ENCODE data around the gene LSM5.

DNA sequence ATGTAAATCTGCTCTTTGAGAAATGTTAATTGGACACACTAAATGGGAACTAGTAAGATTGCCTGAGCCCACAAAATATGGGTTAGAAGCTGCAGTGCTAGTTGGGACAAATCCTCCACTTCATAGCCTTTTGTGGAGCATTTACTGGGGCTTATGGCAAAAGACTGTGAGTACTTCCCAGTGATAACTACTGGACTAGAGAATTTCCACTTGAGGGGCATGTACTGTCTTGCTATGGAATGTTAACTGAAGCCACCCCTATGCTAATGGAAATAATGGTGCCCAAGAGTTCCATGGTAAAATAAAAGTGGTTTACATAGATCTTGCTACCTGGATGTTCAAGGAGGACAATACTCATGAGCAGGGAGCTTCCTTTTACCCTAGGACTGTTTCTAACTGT, 34.5 kb upstream of the LSM5 start:
- TF ChIP-seq, protein P1, sequence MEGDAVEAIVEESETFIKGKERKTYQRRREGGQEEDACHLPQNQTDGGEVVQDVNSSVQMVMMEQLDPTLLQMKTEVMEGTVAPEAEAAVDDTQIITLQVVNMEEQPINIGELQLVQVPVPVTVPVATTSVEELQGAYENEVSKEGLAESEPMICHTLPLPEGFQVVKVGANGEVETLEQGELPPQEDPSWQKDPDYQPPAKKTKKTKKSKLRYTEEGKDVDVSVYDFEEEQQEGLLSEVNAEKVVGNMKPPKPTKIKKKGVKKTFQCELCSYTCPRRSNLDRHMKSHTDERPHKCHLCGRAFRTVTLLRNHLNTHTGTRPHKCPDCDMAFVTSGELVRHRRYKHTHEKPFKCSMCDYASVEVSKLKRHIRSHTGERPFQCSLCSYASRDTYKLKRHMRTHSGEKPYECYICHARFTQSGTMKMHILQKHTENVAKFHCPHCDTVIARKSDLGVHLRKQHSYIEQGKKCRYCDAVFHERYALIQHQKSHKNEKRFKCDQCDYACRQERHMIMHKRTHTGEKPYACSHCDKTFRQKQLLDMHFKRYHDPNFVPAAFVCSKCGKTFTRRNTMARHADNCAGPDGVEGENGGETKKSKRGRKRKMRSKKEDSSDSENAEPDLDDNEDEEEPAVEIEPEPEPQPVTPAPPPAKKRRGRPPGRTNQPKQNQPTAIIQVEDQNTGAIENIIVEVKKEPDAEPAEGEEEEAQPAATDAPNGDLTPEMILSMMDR (IDR thresholded peaks at IDR 0.05; ENCODE audit: insufficient read depth, low read length, poor library complexity, severe bottlenecking), result no peak
- TF ChIP-seq EZH2phosphoT487 (conservative IDR thresholded peaks at IDR 0.05; ENCODE audit: low read length), result no peak

Data from SU-DHL-6 (cell line).